NB4 (cell line): ENCODE results near the gene MARCOL.

Experiments
- CTCF ChIP-seq: IDR thresholded peaks from one replicate; pipeline ENCODE4 v1.5.1; 2012; ENCODE audit warnings: low read depth, low read length
- POLR2A ChIP-seq: IDR thresholded peaks from 2 replicates; pipeline ENCODE4 v1.6.1; 2011; ENCODE audit warnings: mild to moderate bottlenecking; ENCODE audit not compliant: insufficient read length; ENCODE audit errors: extremely low read depth

DNA sequence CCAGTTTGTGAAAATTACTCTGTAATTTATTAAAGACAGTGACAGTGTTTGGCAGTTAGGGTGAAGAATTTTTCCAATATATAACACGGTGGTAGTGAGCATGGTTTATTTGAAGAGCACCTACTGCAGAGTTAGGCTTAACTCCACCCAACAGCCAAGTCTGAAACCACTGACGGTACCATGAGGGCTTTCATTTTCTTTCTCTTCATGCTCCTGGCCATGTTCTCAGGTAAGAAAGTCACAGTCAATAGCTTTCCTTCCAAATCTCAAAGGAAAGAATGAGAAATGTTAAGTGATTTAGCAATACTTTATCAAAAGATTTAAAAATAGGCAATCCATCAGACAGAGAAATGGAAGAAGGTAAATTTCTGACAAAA, at the start of gene MARCOL:
- TF ChIP-seq CTCF (no peak), POLR2A (no peak)
